Omental fat pad (tissue), 4 donors: Measurements from ENCODE around the gene FAM199X. TPM values are rescaled to one million over a fixed set of nuclear protein-coding genes. Genes with fewer than 3 reads are reported as not detected.
"Not testable (repeated sequence)": the region's sequence is repeated elsewhere in the genome, so short reads cannot be mapped to it uniquely, and the experiment has no call there.

Experiments used
- ATAC-seq: fragments of 150-250 bp; one replicate; pipeline ENCODE4 v1.9.1; 2016; ENCODE audit warnings: mild to moderate bottlenecking, moderate library complexity; ENCODE audit not compliant: low FRiP score
- DNase-seq: peaks from one replicate; pipeline ENCODE4 v3.0.0-alpha.2; 2019; ENCODE audit warnings: low spot score
- total RNA-seq, 4 donors: library from RNA; depleted of rRNA; stranded (reverse); fragments of >200 nt; gene quantifications; one replicate each; pipeline ENCODE4 v1.1.0, GENCODE V29; 2016
- TF ChIP-seq, protein P1 (sequence below), 3 donors: fragments of 450-650 bp; IDR thresholded peaks; one replicate each; pipeline ENCODE4 v1.5.1; 2016 to 2017; ENCODE audit warnings: antibody characterized with exemption in 3 of 3, mild to moderate bottlenecking in 3 of 3, moderate library complexity in 2 of 3

The FAM199X gene
- total RNA-seq, 4 donors from 2014 or later, result 24.1 to 52.8 (median 35.9) TPM

DNA sequence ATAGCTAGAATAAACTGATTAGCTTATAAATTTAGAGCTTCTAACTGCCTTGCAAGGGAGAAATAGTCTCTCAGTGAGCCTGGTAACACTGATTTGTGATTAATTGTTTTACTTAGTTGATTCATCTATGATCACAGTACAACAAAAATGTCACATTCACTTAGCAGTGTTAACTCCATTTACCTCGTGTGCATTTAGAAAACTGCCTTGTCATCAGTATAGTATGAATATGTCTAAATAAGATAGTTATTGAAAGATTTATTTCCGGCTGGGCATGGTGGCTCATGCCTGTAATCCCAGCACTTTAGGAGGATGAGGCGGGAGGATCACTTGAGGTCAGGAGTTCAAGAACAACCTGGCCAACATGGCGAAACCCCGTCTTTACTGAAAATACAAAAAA, 39.3 kb downstream of the FAM199X start:
- TF ChIP-seq, protein P1, sequence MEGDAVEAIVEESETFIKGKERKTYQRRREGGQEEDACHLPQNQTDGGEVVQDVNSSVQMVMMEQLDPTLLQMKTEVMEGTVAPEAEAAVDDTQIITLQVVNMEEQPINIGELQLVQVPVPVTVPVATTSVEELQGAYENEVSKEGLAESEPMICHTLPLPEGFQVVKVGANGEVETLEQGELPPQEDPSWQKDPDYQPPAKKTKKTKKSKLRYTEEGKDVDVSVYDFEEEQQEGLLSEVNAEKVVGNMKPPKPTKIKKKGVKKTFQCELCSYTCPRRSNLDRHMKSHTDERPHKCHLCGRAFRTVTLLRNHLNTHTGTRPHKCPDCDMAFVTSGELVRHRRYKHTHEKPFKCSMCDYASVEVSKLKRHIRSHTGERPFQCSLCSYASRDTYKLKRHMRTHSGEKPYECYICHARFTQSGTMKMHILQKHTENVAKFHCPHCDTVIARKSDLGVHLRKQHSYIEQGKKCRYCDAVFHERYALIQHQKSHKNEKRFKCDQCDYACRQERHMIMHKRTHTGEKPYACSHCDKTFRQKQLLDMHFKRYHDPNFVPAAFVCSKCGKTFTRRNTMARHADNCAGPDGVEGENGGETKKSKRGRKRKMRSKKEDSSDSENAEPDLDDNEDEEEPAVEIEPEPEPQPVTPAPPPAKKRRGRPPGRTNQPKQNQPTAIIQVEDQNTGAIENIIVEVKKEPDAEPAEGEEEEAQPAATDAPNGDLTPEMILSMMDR (IDR thresholded peaks at IDR 0.05), result no peak
- DNase-seq, result no peak
- ATAC-seq, result no peak

DNA sequence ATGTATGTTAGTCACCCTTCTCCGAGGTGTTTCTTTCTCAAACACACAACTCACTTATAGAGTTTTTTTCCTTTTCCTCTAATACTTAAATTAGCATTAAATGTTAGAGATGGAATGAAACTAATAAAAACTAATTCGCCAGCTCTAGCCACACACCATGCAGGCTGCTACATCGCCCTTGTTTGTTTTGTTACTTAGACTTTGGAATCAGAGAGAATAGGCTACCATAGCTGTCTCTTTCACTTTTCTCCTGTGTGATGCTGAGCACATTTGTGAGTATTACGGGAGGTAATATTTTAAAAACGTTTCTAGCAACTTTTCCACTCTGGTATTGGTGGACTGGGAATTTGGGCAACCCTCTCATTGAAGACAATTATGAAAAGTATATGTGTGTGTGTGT, 44.9 kb downstream of the FAM199X start:
- TF ChIP-seq, protein P1 (IDR thresholded peaks at IDR 0.05), result no peak
- no peak for ATAC-seq
- DNase-seq, result no peak

DNA sequence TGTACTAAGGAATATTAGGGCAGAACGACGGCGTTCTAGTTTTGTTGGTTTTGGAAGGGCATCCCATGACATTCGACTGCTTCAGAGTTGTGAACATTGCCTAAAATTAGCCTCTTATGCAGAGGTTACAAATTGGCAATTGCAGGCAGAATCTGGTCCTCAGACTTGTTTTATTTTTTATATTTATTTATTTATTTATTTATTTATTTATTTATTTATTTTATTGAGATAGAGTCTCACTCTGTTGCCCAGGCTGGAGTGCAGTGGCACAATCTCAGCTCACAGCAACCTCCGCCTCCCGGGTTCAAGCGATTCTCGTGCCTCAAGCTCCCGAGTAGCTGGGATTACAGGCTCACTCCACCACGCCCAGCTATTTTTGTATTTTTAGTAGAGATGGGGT, 63.8 kb downstream of the FAM199X start:
- not testable (repeated sequence) for DNase-seq, ATAC-seq

Other genes starting within 250 kb of the FAM199X start
- gene TMSB15B, start 203.8 kb upstream of the FAM199X start, total RNA-seq, result 1 to 10 TPM in 2 of 4 donors, under 1 TPM in 2; 0.46 to 3.9 (median 1.2) TPM
- gene H2BW1, start 152.7 kb upstream of the FAM199X start, total RNA-seq, result not detected
- gene H2BW2, start 126.5 kb upstream of the FAM199X start, total RNA-seq, result not detected
- gene TMSB15C, start 90.2 kb upstream of the FAM199X start, total RNA-seq, result 1 to 10 TPM in 2 of 4 donors, under 1 TPM in 2; 0.60 to 4.9 (median 0.95) TPM
- 1 to 10 TPM in 2 of 4 donors, under 1 TPM in 2; 0.31 to 5.0 (median 1.0) TPM for gene ZCCHC18, start 53.9 kb upstream of the FAM199X start, total RNA-seq
- gene SLC25A53, start 9.4 kb upstream of the FAM199X start, total RNA-seq, result 10 to 100 TPM; 12.9 to 19.9 (median 16.8) TPM
- under 1 TPM in 1 of 4 donors, not detected in 3; 0.36 TPM for gene ESX1, start 88.5 kb downstream of the FAM199X start, total RNA-seq